ENCODE results near the gene RAB28.

- TF ChIP-seq CTCF (IDR thresholded peaks at IDR 0.05; ENCODE audit: low read depth, low read length) (no peak), EZH2phosphoT487 (IDR thresholded peaks at IDR 0.05; ENCODE audit: low read depth) (no peak)
Observed at GRCh38 chr4:13367244-13367643, 116.9 kb downstream of the RAB28 start.
